Body of pancreas (tissue), 4 donors: ENCODE data around the gene GPR35. TPM values are rescaled to one million over a fixed set of nuclear protein-coding genes. Genes with fewer than 3 reads are reported as not detected.

Experiments
- ATAC-seq: fragments of 150-250 bp; one replicate; pipeline ENCODE4 v1.9.1; 2016
- DNase-seq, 4 donors: peaks; one replicate each; pipeline ENCODE4 v3.0.0-alpha.2; 2019
- H3K27ac ChIP-seq, 4 donors: fragments of 200-600 bp; sonication (generic); 1 replicate in 3 of 4; 2 replicates in 1 of 4; pipeline versions ENCODE4 v1.5.1 to v1.6.1; 2016 to 2019; ENCODE audit warnings: mild to moderate bottlenecking in 1 of 4, mixed read lengths in 1 of 4, moderate library complexity in 1 of 4
- H3K27me3 ChIP-seq, 2 donors: fragments of 200-600 bp; sonication (generic); one replicate each; pipeline ENCODE4 v1.6.0; 2016; ENCODE audit warnings: mild to moderate bottlenecking in 1 of 2
- H3K36me3 ChIP-seq, 2 donors: fragments of 200-600 bp; sonication (generic); replicated peaks in 1 of 2; 2 replicates each; pipeline ENCODE4 v1.5.1; 2016; ENCODE audit warnings: low read depth in 2 of 2; ENCODE audit not compliant: insufficient read depth in 1 of 2
- H3K4me1 ChIP-seq: fragments of 200-600 bp; sonication (generic); one replicate; pipeline ENCODE4 v1.6.0; 2016
- H3K4me3 ChIP-seq, 2 donors: fragments of 200-600 bp; sonication (generic); 1 replicate in 1 of 2; 2 replicates in 1 of 2; pipeline ENCODE4 v1.5.1; 2016 to 2019
- H3K9me3 ChIP-seq, 3 donors: fragments of 200-600 bp; sonication (generic); 1 replicate in 2 of 3; 2 replicates in 1 of 3; pipeline ENCODE4 v1.5.1; 2016
- POLR2A ChIP-seq, 3 donors: fragments of 450-650 bp; IDR thresholded peaks; one replicate each; pipeline ENCODE4 v1.6.1; 2016; ENCODE audit warnings: antibody characterized with exemption in 3 of 3, mild to moderate bottlenecking in 2 of 3
- WGBS, 2 donors: methylation state at CpG; one replicate each; pipeline ENCODE4 v1.1.5; 2017; 5-methylcytosine and 5-hydroxymethylcytosine counted together
- intact Hi-C: fragments of 100-400 bp; cut with DNase I; formaldehyde crosslinking; loops from one replicate; pipeline ENCODE4 v1.15.1; 2023
- total RNA-seq, 2 donors: library from RNA; depleted of rRNA; stranded (reverse); fragments of >200 nt; gene quantifications; one replicate each; pipeline ENCODE4 v1.1.0, GENCODE V29; 2016
- TF ChIP-seq, protein P1 (sequence below), 7 experiments: fragments of 450-650 bp in 4 of 7; fragments of 200-600 bp in 3 of 7; sonication (generic) in 3 of 7; IDR thresholded peaks; one replicate each; pipeline ENCODE4 v1.5.1; 2016 to 2019; ENCODE audit warnings: antibody characterized with exemption in 7 of 7

The GPR35 gene
- total RNA-seq, 2 donors from 2014 or later, result 0.33 to 3.4 TPM

DNA sequence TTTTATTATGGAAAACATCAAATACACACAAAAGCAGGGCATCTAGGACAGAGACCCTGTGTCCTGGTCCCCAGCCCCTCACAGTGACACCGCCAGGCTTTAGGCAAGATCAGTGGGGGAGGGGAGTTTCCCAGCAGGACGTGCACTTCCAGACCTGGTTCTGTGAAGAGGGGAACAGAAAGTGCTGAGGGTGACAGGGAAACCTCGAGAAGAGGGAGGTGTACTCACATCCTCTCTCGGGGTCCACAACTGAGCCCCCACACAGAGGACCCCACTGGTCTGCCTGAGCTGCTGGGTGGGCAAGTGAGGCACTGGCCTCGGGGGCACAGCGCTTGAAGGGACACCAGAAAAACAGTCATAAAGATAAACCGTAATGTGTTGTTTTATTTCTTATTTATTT is 4.4 kb upstream of the GPR35 start:
- H3K27me3 ChIP-seq, result no peaks in the 10 kb centered on the region
- TF ChIP-seq POLR2A (IDR thresholded peaks at IDR 0.05), result no peak
- TF ChIP-seq, protein P1, sequence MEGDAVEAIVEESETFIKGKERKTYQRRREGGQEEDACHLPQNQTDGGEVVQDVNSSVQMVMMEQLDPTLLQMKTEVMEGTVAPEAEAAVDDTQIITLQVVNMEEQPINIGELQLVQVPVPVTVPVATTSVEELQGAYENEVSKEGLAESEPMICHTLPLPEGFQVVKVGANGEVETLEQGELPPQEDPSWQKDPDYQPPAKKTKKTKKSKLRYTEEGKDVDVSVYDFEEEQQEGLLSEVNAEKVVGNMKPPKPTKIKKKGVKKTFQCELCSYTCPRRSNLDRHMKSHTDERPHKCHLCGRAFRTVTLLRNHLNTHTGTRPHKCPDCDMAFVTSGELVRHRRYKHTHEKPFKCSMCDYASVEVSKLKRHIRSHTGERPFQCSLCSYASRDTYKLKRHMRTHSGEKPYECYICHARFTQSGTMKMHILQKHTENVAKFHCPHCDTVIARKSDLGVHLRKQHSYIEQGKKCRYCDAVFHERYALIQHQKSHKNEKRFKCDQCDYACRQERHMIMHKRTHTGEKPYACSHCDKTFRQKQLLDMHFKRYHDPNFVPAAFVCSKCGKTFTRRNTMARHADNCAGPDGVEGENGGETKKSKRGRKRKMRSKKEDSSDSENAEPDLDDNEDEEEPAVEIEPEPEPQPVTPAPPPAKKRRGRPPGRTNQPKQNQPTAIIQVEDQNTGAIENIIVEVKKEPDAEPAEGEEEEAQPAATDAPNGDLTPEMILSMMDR (IDR thresholded peaks at IDR 0.05), result no peak
- no peaks in the 10 kb centered on the region for H3K36me3 ChIP-seq
- no peaks in the 10 kb centered on the region for H3K9me3 ChIP-seq
- H3K4me3 ChIP-seq, result no peak overlapping the region
- 74 to 75% methylated on average over 7 of the region's 7 CpGs for WGBS, 2 donors
- no peak for ATAC-seq
- H3K4me1 ChIP-seq, result no peaks in the 10 kb centered on the region
- intact Hi-C loops, result no loop called here
- H3K27ac ChIP-seq, result no peak overlapping the region
- DNase-seq, result peak in 2 of 4 donors; percentile 2 to 5

- WGBS, 2 donors, result 71 to 77% methylated on average over 9 of the region's 9 CpGs
- Histone ChIP-seq H3K4me3 (no peak overlapping the region), H3K9me3 (no peaks in the 10 kb centered on the region), H3K27ac (no peak overlapping the region), H3K36me3 (no peaks in the 10 kb centered on the region), H3K27me3 (no peaks in the 10 kb centered on the region), H3K4me1 (no peaks in the 10 kb centered on the region)
- TF ChIP-seq, protein P1 (IDR thresholded peaks at IDR 0.05), result no peak
- no peak for TF ChIP-seq POLR2A (IDR thresholded peaks at IDR 0.05)
- intact Hi-C loops, result no loop called here
- DNase-seq (peak in 2 of 4 donors; percentile 1 to 6), ATAC-seq (no peak)
Observed at GRCh38 chr2:240622060-240622411, 3.2 kb upstream of the GPR35 start.

GRCh38 chr2:240622531-240623235 is 2.6 kb upstream of the GPR35 start:
- DNase-seq (peak in 3 of 4 donors; percentile 25 to 38 (median 26)), ATAC-seq (no peak)
- Histone ChIP-seq H3K27ac (no peak overlapping the region), H3K36me3 (no peaks in the 10 kb centered on the region), H3K27me3 (no peaks in the 10 kb centered on the region), H3K4me3 (no peak overlapping the region), H3K9me3 (no peaks in the 10 kb centered on the region), H3K4me1 (no peaks in the 10 kb centered on the region)
- WGBS, 2 donors, result 67 to 68% methylated on average over 26 to 36 of the region's 37 CpGs
- intact Hi-C loops, result no loop called here
- TF ChIP-seq, protein P1 (IDR thresholded peaks at IDR 0.05), result no peak
- TF ChIP-seq POLR2A (IDR thresholded peaks at IDR 0.05), result no peak

DNA sequence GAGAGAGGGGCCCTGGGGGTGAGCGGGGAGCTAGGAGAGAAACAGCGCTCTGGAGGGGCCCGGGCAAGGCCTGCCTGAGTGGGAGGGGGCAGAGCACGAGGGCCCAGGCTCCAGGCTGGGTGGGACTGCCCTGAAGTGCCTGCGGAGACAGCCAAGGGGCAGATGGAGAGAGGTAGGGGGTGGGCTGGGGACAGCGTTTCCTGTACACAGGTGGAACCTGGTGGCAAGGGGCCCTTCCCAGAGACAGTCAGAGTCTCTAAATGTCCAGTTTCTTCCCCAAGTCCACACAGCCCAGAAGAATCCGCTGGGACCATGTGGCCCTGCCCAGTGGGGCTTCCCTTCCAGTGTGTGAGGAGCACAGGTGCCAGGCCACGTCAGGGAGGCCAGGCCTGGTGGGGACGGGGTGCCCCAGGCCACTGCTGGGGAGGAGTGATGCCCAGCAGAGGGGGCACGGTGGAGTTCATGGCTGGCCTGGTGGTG is 1.7 kb upstream of the GPR35 start:
- intact Hi-C loops, result no loop called here
- DNase-seq, result peak in 2 of 4 donors; percentile 2 to 7
- ATAC-seq, result no peak

More for the DNA sequence above, 1.7 kb upstream of the GPR35 start:
- no peak overlapping the region for H3K4me3 ChIP-seq
- TF ChIP-seq, protein P1 (IDR thresholded peaks at IDR 0.05), result no peak
- no peak for TF ChIP-seq POLR2A (IDR thresholded peaks at IDR 0.05)
- no peak overlapping the region for H3K27ac ChIP-seq
- no peaks in the 10 kb centered on the region for H3K27me3 ChIP-seq
- no peaks in the 10 kb centered on the region for H3K9me3 ChIP-seq
- no peaks in the 10 kb centered on the region for H3K36me3 ChIP-seq
- no peaks in the 10 kb centered on the region for H3K4me1 ChIP-seq
- WGBS, 2 donors, result 74 to 92% methylated on average over 7 to 8 of the region's 10 CpGs
